HepG2 (cell line): Measurements from ENCODE around the gene DCST2. TPM values are rescaled to one million over a fixed set of nuclear protein-coding genes. Genes with fewer than 3 reads are reported as not detected.

Experiments used
- LCORL ChIP-seq, 2 experiments: fragments of 450-650 bp in 1 of 2; sonication (generic) in 1 of 2; formaldehyde crosslinking in 1 of 2; IDR thresholded peaks; 2 replicates each; pipeline versions ENCODE4 v1.5.0 to v1.6.1; 2017 to 2020; ENCODE audit warnings: antibody characterized with exemption in 1 of 2, missing genetic modification reagents in 1 of 2
- MAFK ChIP-seq, 2 experiments: IDR thresholded peaks in 1 of 2; conservative IDR thresholded peaks in 1 of 2; 2 replicates each; pipeline ENCODE4 v1.6.1; 2011; ENCODE audit warnings: improper control_type of control experiment in 2 of 2, low read length in 2 of 2
- MBNL3 ChIP-seq: fragments of 250-450 bp; sonication (Bioruptor Pico); conservative IDR thresholded peaks from 2 replicates; pipeline ENCODE4 v1.8.0; 2022; ENCODE audit warnings: mild to moderate bottlenecking, inconsistent platforms
- NFKB2 ChIP-seq: sonication (generic); formaldehyde crosslinking; IDR thresholded peaks from 2 replicates; pipeline ENCODE4 v1.4.0; 2020; ENCODE audit warnings: missing genetic modification reagents, borderline replicate concordance
- SP4 ChIP-seq: sonication (generic); formaldehyde crosslinking; IDR thresholded peaks from 2 replicates; pipeline ENCODE4 v1.8.1; 2023; ENCODE audit warnings: mild to moderate bottlenecking, missing genetic modification reagents
- SPEN ChIP-seq: sonication (generic); formaldehyde crosslinking; IDR thresholded peaks from 2 replicates; pipeline ENCODE4 v1.5.1; 2020; ENCODE audit warnings: low read depth, mild to moderate bottlenecking, missing genetic modification reagents
- ZC3H4 ChIP-seq: sonication (generic); formaldehyde crosslinking; IDR thresholded peaks from 2 replicates; pipeline ENCODE4 v1.4.0; 2020; ENCODE audit warnings: missing genetic modification reagents, borderline replicate concordance
- ZNF3 ChIP-seq: IDR thresholded peaks from 2 replicates; pipeline ENCODE4 v1.7.0; 2017; ENCODE audit warnings: inconsistent platforms
- polyA plus RNA-seq, 8 experiments: library from polyadenylated mRNA; depleted of rRNA in 3 of 8; stranded (reverse) in 7 of 8; unstranded in 1 of 8; fragments of >200 nt; fragmentation: Illumina TruSeq in 4 of 8; extraction: Trizol in 4 of 8; gene quantifications; 2 replicates each; pipeline versions ENCODE4 v1.2.1 to v1.2.3, GENCODE V29; 2011 to 2016; ENCODE audit warnings: low read depth in 4 of 8, missing spikeins in 1 of 8, mixed read lengths in 1 of 8; ENCODE audit not compliant: insufficient read depth in 1 of 8
- total RNA-seq, 5 experiments: library from RNA; depleted of rRNA; stranded (reverse); fragments of >200 nt; fragmentation: Illumina TruSeq; extraction: Trizol; gene quantifications; 2 replicates each; pipeline ENCODE4 v1.2.3, GENCODE V29; 2016; ENCODE audit warnings: low read depth in 1 of 5
- TF ChIP-seq, protein P1 (sequence below): sonication (generic); formaldehyde crosslinking; IDR thresholded peaks from 2 replicates; pipeline ENCODE4 v1.5.1; 2020; ENCODE audit warnings: missing genetic modification reagents, mild to moderate bottlenecking, borderline replicate concordance
- TF ChIP-seq, protein P2 (sequence below): sonication (generic); formaldehyde crosslinking; IDR thresholded peaks from 2 replicates; pipeline ENCODE4 v1.4.0; 2020; ENCODE audit warnings: missing genetic modification reagents
- TF ChIP-seq, protein P3 (sequence below), 2 experiments: sonication (generic) in 1 of 2; formaldehyde crosslinking in 1 of 2; IDR thresholded peaks; 2 replicates each; pipeline versions ENCODE4 v1.4.0 to v1.6.1; 2018 to 2020; ENCODE audit warnings: missing genetic modification reagents in 2 of 2, borderline replicate concordance in 1 of 2, low read depth in 1 of 2, mild to moderate bottlenecking in 1 of 2, missing biosample characterization in 1 of 2
- TF ChIP-seq, protein P4 (sequence below): sonication (generic); formaldehyde crosslinking; IDR thresholded peaks from 2 replicates; pipeline ENCODE4 v1.5.0; 2020; ENCODE audit warnings: missing genetic modification reagents
- TF ChIP-seq, protein P5 (sequence below): sonication (generic); formaldehyde crosslinking; IDR thresholded peaks from 2 replicates; pipeline ENCODE4 v1.8.0; 2023; ENCODE audit warnings: mild to moderate bottlenecking, missing genetic modification reagents
- TF ChIP-seq, protein P6 (sequence below): sonication (generic); formaldehyde crosslinking; IDR thresholded peaks from 2 replicates; pipeline ENCODE4 v1.5.0; 2020; ENCODE audit warnings: mild to moderate bottlenecking, missing genetic modification reagents

Gene DCST2
- total and polyA plus RNA-seq, 2 of the 13 experiments (the other 11 are each of a cell fraction or from before 2014, with no cell fraction given), result 0.74 TPM; not detected in 1

DNA sequence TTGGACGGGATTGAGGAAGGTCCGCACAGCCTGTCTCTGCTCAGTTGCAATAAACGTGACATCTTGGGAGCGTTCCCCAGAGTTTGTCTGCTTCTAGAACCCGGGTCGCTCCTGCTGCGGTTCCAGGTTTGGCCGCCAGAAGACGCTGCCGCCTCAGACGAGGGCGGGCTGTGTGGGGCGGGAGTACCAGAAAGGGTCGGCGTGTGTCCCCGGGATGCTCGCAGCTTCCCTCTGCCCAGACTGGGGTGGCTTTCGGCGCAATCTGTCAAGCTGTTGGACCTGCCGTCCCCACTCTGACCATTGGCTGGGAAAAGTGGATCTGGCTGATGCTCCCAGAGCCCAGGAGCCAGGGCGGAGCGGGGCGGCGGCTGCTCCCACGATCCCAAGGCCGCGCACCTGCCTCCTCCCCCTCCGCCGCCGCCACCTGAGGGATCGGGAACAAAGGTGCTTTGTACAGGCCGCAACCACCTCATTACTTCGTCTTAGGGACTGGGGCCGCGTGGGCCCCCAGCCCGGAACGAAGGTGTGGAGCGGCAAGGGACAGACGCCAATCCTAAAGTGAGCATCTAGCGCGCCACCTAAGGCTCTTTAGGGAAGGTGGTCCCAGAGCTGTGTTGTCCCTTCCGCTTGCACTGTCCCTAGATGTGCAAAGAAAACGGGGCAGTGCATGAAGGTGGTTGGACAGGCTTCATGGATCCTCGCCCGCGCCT is 29.3 kb upstream of the DCST2 start (continued):
- TF ChIP-seq, protein P1, sequence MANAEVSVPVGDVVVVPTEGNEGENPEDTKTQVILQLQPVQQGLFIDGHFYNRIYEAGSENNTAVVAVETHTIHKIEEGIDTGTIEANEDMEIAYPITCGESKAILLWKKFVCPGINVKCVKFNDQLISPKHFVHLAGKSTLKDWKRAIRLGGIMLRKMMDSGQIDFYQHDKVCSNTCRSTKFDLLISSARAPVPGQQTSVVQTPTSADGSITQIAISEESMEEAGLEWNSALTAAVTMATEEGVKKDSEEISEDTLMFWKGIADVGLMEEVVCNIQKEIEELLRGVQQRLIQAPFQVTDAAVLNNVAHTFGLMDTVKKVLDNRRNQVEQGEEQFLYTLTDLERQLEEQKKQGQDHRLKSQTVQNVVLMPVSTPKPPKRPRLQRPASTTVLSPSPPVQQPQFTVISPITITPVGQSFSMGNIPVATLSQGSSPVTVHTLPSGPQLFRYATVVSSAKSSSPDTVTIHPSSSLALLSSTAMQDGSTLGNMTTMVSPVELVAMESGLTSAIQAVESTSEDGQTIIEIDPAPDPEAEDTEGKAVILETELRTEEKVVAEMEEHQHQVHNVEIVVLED, result peak; percentile 4; the same call in 1 of the 2 replicates
- TF ChIP-seq, protein P2, sequence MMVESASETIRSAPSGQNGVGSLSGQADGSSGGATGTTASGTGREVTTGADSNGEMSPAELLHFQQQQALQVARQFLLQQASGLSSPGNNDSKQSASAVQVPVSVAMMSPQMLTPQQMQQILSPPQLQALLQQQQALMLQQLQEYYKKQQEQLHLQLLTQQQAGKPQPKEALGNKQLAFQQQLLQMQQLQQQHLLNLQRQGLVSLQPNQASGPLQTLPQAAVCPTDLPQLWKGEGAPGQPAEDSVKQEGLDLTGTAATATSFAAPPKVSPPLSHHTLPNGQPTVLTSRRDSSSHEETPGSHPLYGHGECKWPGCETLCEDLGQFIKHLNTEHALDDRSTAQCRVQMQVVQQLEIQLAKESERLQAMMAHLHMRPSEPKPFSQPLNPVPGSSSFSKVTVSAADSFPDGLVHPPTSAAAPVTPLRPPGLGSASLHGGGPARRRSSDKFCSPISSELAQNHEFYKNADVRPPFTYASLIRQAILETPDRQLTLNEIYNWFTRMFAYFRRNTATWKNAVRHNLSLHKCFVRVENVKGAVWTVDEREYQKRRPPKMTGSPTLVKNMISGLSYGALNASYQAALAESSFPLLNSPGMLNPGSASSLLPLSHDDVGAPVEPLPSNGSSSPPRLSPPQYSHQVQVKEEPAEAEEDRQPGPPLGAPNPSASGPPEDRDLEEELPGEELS (CRISPR knock-in tag), result no peak
- TF ChIP-seq NFKB2 (CRISPR knock-in tag) (peak; percentile 16; the same call in 1 of the 2 replicates), LCORL (IDR thresholded peaks at IDR 0.05) (no peak), LCORL (CRISPR knock-in tag; IDR thresholded peaks at IDR 0.05) (0 out of 2 replicates have a peak, but pooled peaks have one; percentile 24), MAFK (conservative IDR thresholded peaks at IDR 0.05 in 1 of 2, IDR thresholded peaks at IDR 0.05 in 1 of 2; ENCODE audit: low read length in 2 of 2) (no peak), SPEN (CRISPR knock-in tag) (peak; percentile 33; the same call in 1 of the 2 replicates), ZC3H4 (CRISPR knock-in tag) (no peak), ZNF3 (no peak), MBNL3 (CRISPR knock-in tag) (no peak), SP4 (CRISPR knock-in tag) (0 out of 2 replicates have a peak, but pooled peaks have one; percentile 14)
- TF ChIP-seq, protein P3, sequence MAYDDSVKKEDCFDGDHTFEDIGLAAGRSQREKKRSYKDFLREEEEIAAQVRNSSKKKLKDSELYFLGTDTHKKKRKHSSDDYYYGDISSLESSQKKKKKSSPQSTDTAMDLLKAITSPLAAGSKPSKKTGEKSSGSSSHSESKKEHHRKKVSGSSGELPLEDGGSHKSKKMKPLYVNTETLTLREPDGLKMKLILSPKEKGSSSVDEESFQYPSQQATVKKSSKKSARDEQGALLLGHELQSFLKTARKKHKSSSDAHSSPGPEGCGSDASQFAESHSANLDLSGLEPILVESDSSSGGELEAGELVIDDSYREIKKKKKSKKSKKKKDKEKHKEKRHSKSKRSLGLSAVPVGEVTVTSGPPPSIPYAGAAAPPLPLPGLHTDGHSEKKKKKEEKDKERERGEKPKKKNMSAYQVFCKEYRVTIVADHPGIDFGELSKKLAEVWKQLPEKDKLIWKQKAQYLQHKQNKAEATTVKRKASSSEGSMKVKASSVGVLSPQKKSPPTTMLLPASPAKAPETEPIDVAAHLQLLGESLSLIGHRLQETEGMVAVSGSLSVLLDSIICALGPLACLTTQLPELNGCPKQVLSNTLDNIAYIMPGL (CRISPR knock-in tag; IDR thresholded peaks at IDR 0.05; ENCODE audit: borderline replicate concordance in 1 of 2, low read depth in 1 of 2), result peak; percentile 33 to 46; a peak in 2 of 4 replicates
- TF ChIP-seq, protein P4, sequence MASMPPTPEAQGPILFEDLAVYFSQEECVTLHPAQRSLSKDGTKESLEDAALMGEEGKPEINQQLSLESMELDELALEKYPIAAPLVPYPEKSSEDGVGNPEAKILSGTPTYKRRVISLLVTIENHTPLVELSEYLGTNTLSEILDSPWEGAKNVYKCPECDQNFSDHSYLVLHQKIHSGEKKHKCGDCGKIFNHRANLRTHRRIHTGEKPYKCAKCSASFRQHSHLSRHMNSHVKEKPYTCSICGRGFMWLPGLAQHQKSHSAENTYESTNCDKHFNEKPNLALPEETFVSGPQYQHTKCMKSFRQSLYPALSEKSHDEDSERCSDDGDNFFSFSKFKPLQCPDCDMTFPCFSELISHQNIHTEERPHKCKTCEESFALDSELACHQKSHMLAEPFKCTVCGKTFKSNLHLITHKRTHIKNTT (CRISPR knock-in tag), result no peak
- TF ChIP-seq, protein P5, sequence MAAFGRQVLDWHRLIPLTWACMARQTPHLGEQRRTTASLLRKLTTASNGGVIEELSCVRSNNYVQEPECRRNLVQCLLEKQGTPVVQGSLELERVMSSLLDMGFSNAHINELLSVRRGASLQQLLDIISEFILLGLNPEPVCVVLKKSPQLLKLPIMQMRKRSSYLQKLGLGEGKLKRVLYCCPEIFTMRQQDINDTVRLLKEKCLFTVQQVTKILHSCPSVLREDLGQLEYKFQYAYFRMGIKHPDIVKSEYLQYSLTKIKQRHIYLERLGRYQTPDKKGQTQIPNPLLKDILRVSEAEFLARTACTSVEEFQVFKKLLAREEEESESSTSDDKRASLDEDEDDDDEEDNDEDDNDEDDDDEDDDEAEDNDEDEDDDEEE, result peak; percentile 34; the same call in 1 of the 2 replicates
- TF ChIP-seq, protein P6, sequence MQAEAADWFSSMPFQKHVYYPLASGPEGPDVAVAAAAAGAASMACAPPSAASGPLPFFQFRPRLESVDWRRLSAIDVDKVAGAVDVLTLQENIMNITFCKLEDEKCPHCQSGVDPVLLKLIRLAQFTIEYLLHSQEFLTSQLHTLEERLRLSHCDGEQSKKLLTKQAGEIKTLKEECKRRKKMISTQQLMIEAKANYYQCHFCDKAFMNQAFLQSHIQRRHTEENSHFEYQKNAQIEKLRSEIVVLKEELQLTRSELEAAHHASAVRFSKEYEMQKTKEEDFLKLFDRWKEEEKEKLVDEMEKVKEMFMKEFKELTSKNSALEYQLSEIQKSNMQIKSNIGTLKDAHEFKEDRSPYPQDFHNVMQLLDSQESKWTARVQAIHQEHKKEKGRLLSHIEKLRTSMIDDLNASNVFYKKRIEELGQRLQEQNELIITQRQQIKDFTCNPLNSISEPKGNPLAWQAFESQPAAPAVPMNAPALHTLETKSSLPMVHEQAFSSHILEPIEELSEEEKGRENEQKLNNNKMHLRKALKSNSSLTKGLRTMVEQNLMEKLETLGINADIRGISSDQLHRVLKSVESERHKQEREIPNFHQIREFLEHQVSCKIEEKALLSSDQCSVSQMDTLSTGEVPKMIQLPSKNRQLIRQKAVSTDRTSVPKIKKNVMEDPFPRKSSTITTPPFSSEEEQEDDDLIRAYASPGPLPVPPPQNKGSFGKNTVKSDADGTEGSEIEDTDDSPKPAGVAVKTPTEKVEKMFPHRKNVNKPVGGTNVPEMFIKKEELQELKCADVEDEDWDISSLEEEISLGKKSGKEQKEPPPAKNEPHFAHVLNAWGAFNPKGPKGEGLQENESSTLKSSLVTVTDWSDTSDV (CRISPR knock-in tag), result 0 out of 2 replicates have a peak, but pooled peaks have one; percentile 42
